ENCODE data around the gene BLVRA.
"Not testable (repeated sequence)": the region's sequence is repeated elsewhere in the genome, so short reads cannot be mapped to it uniquely, and the experiment has no call there.

BLVRA gene

GRCh38 chr7:43726466-43726865, 32.0 kb upstream of the BLVRA start:
- no peak for DNase-seq (ENCODE audit: low read depth, low spot score)
- no peak for TF ChIP-seq CTCF (IDR thresholded peaks at IDR 0.05; ENCODE audit: low read depth, low read length)
- H3K4me3 ChIP-seq (ENCODE audit: low read depth, low read length), result no peak overlapping the region
- in situ Hi-C loops (cut with HindIII; ENCODE audit: low sequenced_read_pairs), result no loop called here

- no peak for TF ChIP-seq CTCF (IDR thresholded peaks at IDR 0.05; ENCODE audit: low read depth, low read length)
- no peak for DNase-seq (ENCODE audit: low read depth, low spot score)
- H3K4me3 ChIP-seq (ENCODE audit: low read depth, low read length), result no peak overlapping the region
- in situ Hi-C loops (cut with HindIII; ENCODE audit: low sequenced_read_pairs), result no loop called here
These were observed 31.5 kb upstream of the BLVRA start for GRCh38 chr7:43727003-43727402.

GRCh38 chr7:43727494-43727893, 31.0 kb upstream of the BLVRA start:
- H3K4me3 ChIP-seq (ENCODE audit: low read depth, low read length), result no peak overlapping the region
- DNase-seq (ENCODE audit: low read depth, low spot score), result no peak
- no peak for TF ChIP-seq CTCF (IDR thresholded peaks at IDR 0.05; ENCODE audit: low read depth, low read length)
- in situ Hi-C loops (cut with HindIII; ENCODE audit: low sequenced_read_pairs), result no loop called here

DNA sequence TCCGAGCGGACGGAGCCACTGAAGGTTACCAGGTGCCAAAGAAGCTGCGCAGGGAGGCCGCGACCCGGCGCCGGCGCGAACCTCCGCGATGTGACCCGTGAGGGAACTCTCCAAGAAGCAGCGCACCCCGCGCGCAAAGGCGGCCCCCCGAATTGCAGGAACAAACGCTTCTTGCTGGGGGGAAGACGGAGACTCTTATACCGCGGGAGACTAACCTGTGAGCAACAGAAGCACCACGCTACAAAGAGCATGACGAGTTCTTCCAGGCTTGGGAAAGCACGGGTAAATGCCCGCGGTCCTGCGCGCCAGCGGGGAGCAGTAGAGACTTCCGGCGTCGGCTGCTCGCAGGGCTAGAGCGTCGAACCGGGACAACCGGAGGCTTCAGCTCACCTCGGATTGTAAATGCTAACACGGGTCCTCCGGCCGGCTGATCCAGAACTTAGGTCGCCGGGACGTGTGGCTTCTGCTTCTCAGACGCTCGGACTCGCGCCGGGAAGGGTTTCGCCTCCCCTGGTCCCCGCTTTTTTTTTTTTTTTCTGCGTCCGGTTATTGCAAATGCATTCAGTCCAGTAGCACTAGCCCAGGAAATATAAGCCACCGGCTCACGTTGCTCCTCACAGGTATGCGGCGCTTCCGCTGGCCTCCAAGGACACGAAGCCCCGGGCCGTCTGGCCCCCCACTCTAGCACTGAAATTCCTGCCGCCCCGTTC, 29.1 kb upstream of the BLVRA start, which contains the start of gene COA1:
TSS of gene COA1 (minus strand) at position 310 of the 710 bp plus-strand sequence. CDS start 80,909 bp downstream, outside the sequence.
- peak; percentile 94 for DNase-seq (ENCODE audit: low read depth, low spot score)
- H3K4me3 ChIP-seq (ENCODE audit: low read depth, low read length), result peak within 1 kb of the TSS; percentile 78
- TF ChIP-seq CTCF (IDR thresholded peaks at IDR 0.05; ENCODE audit: low read depth, low read length), result no peak
- in situ Hi-C loops (cut with HindIII; ENCODE audit: low sequenced_read_pairs), result no loop called here

DNA sequence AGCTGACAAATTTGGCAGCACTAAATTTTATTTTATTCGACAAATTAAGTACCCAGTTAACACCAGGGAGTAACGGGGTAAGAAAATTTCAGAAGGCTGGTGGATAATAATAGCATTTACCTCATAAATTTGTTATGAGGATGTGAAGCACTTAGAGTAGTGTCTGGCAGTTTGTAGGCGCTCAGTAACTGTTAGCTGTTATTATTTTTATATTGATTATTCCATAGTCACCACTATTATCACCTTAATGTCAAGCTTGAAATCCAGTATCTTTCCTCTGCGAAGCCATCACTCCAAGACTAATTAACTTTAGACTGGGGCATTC, 28.6 kb upstream of the BLVRA start:
- DNase-seq (ENCODE audit: low read depth, low spot score), result no peak
- peak overlapping the region; percentile 78 for H3K4me3 ChIP-seq (ENCODE audit: low read depth, low read length)
- TF ChIP-seq CTCF (IDR thresholded peaks at IDR 0.05; ENCODE audit: low read depth, low read length), result no peak
- in situ Hi-C loops (cut with HindIII; ENCODE audit: low sequenced_read_pairs), result no loop called here

DNA sequence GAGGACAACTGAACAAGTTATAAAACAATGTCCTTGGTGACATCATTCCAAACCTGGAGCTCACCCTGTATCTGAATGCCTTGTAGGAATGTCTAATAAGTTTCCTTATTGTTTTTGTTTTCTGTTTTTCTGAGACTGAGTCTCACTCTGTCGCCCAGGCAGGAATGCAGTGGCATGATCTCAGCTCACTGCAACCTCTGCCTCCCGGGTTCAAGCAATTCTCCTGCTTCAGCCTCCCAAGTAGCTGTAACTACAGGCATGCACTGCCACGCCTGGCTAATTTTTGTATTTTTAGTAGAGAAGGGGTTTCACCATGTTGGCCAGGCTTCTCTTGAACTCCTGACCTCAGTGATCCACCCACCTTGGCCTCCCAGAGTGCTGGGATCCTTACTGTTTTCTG, 27.0 kb upstream of the BLVRA start:
- in situ Hi-C loops (cut with HindIII; ENCODE audit: low sequenced_read_pairs); H3K4me3 ChIP-seq (ENCODE audit: low read depth, low read length); DNase-seq (ENCODE audit: low read depth, low spot score): not testable (repeated sequence)

GRCh38 chr7:43734575-43735332, 23.7 kb upstream of the BLVRA start:
- H3K4me3 ChIP-seq (ENCODE audit: low read depth, low read length); in situ Hi-C loops (cut with HindIII; ENCODE audit: low sequenced_read_pairs); DNase-seq (ENCODE audit: low read depth, low spot score): not testable (repeated sequence)

All from astrocyte of the spinal cord (primary cell).